GM03348 (cell line): Measurements from ENCODE around the gene FBXW2.
A peak's percentile ranks its signal among the peaks of the same experiment; 100 is the strongest.

Source experiments
- DNase-seq: peaks from one replicate; pipeline ENCODE4 v3.0.0; 2012; ENCODE audit warnings: low spot score

FBXW2 gene

DNA sequence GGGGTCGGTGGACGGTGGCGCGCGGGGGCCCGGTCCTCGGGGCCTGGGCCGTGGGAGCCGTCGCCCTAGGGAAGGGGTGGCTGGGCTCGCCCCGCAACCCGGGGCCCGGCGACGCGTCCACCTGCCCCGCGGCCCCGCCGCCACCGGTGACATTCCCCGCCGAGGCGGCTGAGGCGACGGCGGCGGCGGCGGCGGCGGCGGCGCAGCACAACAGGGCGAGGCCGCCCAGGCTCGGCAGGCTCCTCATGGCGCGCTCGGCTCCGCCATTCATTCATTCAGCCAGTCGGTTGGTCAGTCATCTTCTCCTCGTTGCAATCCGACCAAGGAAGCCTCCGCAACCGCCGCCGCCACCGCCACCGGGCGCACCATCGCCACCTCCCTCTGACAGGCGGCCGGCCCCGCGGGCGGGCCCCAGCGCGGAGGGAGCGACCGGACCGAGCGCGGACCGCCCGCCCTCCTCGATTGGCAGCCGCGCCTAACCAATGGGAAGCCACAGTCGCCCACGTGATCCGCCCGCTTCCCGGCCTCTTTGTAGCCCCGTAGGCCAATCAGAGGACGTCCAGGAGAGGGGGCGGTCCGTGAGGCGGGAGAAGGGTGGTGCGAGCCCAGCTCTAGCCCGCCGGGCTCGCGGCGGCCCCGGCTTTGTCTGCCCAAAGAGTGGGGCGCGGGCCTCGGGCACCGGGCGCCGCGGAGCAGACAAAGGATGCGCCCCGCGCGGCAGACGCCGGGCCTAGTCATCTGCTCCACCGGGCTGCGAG lies 78.9 kb downstream of the FBXW2 start, which contains the start of gene MEGF9:
Gene MEGF9 (minus strand): TSS at position 383 of the 758 bp plus-strand sequence. CDS start 112 bp downstream, at position 271.
- DNase-seq, result peak; percentile 99

- peak; percentile 47 for DNase-seq
Observed at GRCh38 chr9:120713257-120714087, 79.7 kb downstream of the FBXW2 start.

GRCh38 chr9:120712539-120713031 lies 80.6 kb downstream of the FBXW2 start:
- no peak for DNase-seq

DNA sequence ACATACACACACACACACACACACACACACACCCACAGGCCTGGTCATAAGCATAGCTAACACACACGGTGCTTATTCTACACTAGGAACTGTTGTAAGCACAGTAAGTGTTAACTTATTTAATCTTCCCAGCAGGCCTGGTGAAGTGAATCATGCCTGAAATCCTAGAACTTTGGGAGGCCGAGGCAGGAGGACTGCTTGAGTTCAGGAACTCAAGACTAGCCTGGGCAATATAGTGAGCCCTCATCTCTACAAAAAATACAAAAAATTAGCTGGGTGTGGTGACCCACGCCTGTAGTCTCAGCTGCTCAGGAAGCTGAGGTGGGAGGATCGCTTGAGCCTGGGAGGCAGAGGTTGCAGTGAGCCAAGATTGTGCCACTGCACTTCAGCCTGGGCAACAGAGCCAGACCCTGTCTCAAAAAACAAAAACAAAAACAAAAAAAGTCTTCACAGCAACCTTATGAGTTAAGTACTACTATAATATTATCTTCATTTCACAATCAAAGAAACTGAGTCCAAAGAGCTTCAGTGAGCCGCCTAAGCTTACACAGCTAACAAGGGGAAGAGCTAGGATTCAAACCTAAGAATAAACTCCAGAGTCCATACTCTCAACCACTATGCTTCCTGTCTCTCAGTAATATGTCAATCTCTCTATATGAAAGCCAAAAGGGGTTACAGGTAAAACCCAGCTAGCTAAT lies 81.2 kb downstream of the FBXW2 start:
- no peak for DNase-seq

DNA sequence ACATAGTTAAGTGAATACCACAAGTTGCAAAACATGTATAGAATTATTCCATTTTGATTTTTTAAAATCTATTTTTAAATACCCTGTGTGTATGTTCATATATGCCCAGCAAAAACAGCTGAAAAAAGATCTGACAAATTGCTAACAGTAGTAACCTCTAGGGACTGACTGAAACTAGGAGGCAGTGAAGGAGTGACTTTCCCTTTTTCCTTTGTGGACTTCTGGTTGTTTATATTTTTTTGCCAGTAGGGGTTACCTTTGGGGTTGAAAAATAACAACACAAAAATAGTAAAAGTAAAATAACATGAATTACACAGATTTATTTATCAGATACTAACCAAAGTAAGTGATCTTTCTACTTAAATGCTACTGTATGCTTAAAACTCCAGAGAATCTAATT lies 81.9 kb downstream of the FBXW2 start:
- DNase-seq, result no peak

DNA sequence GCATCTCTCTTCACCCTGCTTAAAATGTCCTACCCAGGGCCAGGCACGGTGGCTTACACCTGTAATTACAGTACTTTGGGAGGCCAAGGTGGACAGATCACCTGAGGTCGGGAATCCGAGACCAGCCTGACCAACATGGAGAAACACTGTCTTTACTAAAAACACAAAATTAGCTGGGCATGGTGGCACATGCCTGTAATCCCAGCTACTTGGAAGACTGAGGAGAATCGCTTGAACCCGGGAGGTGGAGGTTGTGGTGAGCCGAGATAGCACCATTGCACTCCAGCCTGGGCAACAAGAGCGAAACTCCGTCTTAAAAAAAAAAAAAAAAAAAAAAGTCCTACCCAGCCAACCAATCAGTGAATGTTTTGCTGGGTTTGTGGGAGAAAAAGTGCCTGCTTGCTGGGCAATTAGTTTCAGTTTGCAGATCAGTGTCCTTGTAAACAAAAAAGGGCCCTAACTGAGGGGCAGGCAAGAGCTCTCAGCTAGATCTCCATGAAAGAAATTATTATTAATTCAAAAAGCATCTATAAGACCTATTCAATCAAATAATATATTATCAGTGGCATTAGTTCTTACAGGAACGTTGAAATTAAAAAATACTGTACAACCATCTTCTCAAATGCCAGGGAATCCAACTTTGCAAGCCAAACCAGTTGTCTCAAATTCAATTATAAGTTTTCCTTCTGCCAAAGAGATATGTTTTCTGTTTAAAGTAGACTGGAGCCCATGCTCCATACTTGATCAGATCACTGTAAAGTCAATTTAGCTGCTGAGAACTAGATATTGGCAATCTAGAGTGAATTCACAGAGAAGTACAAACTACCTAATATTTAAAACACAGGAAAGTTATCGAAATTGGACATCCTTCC lies 82.9 kb downstream of the FBXW2 start:
- peak; percentile 63 for DNase-seq

DNA sequence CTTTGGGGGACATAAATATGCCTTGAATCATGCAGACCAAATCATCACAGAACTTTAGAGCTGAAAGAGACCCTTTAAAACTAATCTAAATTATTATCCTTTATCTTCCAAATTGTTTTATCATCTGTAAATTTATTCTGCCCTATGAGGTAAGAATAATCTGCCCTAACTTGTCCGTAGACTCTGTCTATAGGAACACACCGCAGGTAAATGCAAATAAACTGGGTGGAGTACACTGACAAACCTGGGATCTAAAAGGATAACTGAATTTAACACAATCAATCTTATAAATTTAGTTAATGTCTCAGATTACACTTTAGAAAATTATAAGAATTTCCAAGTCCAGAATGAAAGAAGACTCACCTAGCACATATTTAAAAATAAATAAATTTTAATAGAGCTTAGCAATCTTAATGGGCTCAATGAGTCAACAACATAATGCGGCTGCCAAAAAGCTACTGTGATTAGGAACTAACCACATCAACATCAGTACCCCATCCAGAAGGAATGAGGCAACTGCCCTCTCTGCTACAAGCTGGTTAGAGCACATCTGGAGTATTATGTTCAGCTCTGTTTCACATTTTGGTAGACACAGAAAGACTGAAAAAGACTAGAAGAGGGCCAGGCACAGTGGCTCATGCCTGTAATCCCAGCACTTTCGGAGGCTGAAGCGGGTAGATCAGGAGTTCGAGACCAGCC lies 84.5 kb downstream of the FBXW2 start:
- peak; percentile 55 for DNase-seq

- DNase-seq, result no peak
Observed at GRCh38 chr9:120707170-120707569, 86.0 kb downstream of the FBXW2 start.
